Uterus (tissue), 4 donors: ENCODE measurements around the gene NUDT21. TPM values are rescaled to one million over a fixed set of nuclear protein-coding genes. Genes with fewer than 3 reads are reported as not detected.

Experiments
- DNase-seq, 2 donors: peaks; one replicate each; pipeline ENCODE4 v3.0.0-alpha.2; 2019 to 2020
- H3K27ac ChIP-seq, 2 donors: fragments of 200-600 bp; sonication (generic); 1 replicate in 1 of 2; 2 replicates in 1 of 2; pipeline ENCODE4 v1.5.1; 2016 to 2018
- H3K27me3 ChIP-seq, 2 donors: fragments of 200-600 bp; sonication (generic); one replicate each; pipeline ENCODE4 v1.5.1; 2018 to 2019; ENCODE audit warnings: control low read depth in 1 of 2
- H3K36me3 ChIP-seq, 2 donors: fragments of 200-600 bp; sonication (generic); one replicate each; pipeline ENCODE4 v1.5.1; 2019; ENCODE audit warnings: control low read depth in 1 of 2
- H3K4me1 ChIP-seq, 2 donors: fragments of 200-600 bp; sonication (generic); one replicate each; pipeline ENCODE4 v1.5.1; 2018 to 2019; ENCODE audit warnings: control low read depth in 1 of 2
- H3K4me3 ChIP-seq, 2 donors: fragments of 200-600 bp; sonication (generic); 1 replicate in 1 of 2; 2 replicates in 1 of 2; pipeline ENCODE4 v1.5.1; 2018 to 2019; ENCODE audit warnings: mild to moderate bottlenecking in 1 of 2
- H3K9me3 ChIP-seq, 2 donors: fragments of 200-600 bp; sonication (generic); one replicate each; pipeline ENCODE4 v1.5.1; 2019; ENCODE audit warnings: control low read depth in 1 of 2
- POLR2A ChIP-seq, 2 donors: fragments of 450-650 bp; IDR thresholded peaks; one replicate each; pipeline ENCODE4 v1.6.1; 2016; ENCODE audit warnings: antibody characterized with exemption in 2 of 2, mild to moderate bottlenecking in 1 of 2, moderate library complexity in 1 of 2
- intact Hi-C: fragments of 100-400 bp; cut with DNase I; formaldehyde crosslinking; loops from one replicate; pipeline ENCODE4 v1.15.1; 2023; ENCODE audit warnings: low total_unique reads
- total RNA-seq, 4 donors: library from RNA; depleted of rRNA in 3 of 4; stranded (reverse); fragments of >200 nt in 3 of 4; gene quantifications; one replicate each; pipeline versions ENCODE4 v1.1.0 to v1.2.4, GENCODE V29; 2014 to 2023
- TF ChIP-seq, protein P1 (sequence below), 4 experiments: fragments of 200-600 bp in 2 of 4; fragments of 450-650 bp in 2 of 4; sonication (generic) in 2 of 4; IDR thresholded peaks; one replicate each; pipeline ENCODE4 v1.5.1; 2016 to 2019; ENCODE audit warnings: antibody characterized with exemption in 4 of 4, mild to moderate bottlenecking in 2 of 4, moderate library complexity in 1 of 4
- donor health status: DM: yes; HTN: yes; CAD: no.

The NUDT21 gene
- total RNA-seq, 4 donors from 2014 or later: 23.1 to 184 (median 89.2) TPM

DNA sequence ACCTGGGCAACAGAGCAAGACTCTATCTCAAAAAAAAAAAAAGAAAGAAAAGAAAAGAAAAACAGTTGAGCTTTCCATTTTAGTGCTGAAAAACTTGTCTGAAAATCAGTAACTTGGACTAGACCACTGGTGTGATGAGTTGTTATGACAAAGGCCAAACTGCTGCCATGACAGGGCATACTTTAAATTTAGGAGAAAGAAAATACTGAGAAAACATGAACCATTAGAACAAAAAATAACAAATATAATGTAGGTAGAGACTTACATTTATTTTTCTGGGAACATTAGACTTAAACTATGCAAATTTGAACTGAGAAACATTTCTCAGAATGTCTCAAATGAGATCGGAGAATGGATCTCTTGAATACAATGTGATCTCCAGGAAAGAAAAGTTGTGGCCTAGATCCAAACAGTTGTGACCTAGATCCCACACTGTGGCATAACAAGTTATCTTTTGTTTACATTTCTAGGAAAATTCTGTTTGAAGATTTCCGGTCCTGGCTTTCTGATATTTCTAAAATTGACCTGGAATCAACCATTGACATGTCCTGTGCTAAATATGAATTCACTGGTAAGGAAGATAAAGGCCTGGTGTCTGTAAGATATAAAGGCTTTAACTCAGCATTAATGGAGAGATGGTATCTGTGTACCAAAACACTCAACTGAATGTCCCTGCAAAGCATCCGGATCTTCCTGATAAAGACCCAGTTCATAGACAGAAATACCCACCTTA lies 11.1 kb upstream of the NUDT21 start:
- DNase-seq: no peak
- H3K9me3 ChIP-seq: no peaks in the 10 kb centered on the region
- no peaks in the 10 kb centered on the region for H3K36me3 ChIP-seq
- no peak overlapping the region for H3K4me3 ChIP-seq
- no peaks in the 10 kb centered on the region for H3K4me1 ChIP-seq
- intact Hi-C loops: no loop called here
- H3K27ac ChIP-seq: no peak overlapping the region
- TF ChIP-seq, protein P1, sequence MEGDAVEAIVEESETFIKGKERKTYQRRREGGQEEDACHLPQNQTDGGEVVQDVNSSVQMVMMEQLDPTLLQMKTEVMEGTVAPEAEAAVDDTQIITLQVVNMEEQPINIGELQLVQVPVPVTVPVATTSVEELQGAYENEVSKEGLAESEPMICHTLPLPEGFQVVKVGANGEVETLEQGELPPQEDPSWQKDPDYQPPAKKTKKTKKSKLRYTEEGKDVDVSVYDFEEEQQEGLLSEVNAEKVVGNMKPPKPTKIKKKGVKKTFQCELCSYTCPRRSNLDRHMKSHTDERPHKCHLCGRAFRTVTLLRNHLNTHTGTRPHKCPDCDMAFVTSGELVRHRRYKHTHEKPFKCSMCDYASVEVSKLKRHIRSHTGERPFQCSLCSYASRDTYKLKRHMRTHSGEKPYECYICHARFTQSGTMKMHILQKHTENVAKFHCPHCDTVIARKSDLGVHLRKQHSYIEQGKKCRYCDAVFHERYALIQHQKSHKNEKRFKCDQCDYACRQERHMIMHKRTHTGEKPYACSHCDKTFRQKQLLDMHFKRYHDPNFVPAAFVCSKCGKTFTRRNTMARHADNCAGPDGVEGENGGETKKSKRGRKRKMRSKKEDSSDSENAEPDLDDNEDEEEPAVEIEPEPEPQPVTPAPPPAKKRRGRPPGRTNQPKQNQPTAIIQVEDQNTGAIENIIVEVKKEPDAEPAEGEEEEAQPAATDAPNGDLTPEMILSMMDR (IDR thresholded peaks at IDR 0.05): no peak
- no peak for TF ChIP-seq POLR2A (IDR thresholded peaks at IDR 0.05)
- no peaks in the 10 kb centered on the region for H3K27me3 ChIP-seq

DNA sequence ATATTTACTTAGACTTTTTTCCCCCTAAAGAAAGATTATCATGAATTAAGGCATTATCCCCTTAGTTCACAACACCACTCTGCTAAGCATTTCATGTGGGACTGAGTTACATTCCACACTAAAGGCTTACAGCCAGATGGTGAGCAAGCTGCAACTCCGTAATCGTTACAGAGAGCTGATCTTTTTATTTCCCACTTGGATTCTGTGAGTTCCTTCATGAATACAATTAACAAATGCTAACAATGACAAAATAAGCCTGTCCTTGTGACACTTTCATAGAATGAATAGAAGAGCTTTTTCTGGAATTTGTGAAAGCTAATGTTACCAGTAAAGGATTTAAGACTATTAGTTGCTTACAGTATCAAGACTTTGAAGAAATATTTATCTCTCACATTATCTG lies 9.0 kb upstream of the NUDT21 start:
- DNase-seq: no peak
- Histone ChIP-seq H3K4me1 (no peaks in the 10 kb centered on the region), H3K36me3 (no peaks in the 10 kb centered on the region), H3K27me3 (no peaks in the 10 kb centered on the region), H3K9me3 (no peaks in the 10 kb centered on the region), H3K4me3 (no peak overlapping the region), H3K27ac (no peak overlapping the region)
- no peak for TF ChIP-seq POLR2A (IDR thresholded peaks at IDR 0.05)
- TF ChIP-seq, protein P1 (IDR thresholded peaks at IDR 0.05): no peak
- intact Hi-C loops: no loop called here

DNA sequence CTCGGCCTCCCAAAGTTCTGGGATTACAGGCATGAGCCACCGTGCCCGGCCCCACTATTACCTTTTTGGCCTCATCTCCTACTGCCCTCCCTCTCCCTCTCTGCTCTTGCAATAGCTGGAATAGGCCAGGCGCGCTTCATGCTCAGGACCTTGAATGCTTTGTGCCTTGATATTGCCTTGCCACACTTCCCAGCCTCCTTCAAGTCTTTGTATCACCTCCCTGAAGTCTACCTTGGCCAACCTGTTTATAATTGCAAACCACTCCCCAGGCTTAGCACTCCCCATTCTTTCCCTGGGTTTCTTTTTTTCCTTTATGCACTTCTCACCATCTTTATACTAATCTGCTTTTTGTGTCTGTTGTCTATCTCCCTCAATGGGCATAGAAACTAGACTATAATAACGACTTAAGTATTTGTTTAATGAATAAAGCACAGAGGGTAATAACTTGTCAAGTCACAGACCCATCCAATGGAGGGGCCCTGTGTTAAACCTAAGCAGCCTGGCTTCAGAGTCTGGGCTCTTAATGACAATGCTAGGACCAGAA lies 6.9 kb upstream of the NUDT21 start:
- intact Hi-C loops: no loop called here
- no peak for TF ChIP-seq POLR2A (IDR thresholded peaks at IDR 0.05)
- TF ChIP-seq, protein P1 (IDR thresholded peaks at IDR 0.05): no peak
- no peaks in the 10 kb centered on the region for H3K9me3 ChIP-seq
- H3K27me3 ChIP-seq: no peaks in the 10 kb centered on the region
- DNase-seq: no peak
- no peaks in the 10 kb centered on the region for H3K36me3 ChIP-seq
- no peak overlapping the region for H3K4me3 ChIP-seq
- H3K4me1 ChIP-seq: peaks cover 0 to 4% of the 10 kb centered on the region in 2 donors
- H3K27ac ChIP-seq: no peak overlapping the region

DNA sequence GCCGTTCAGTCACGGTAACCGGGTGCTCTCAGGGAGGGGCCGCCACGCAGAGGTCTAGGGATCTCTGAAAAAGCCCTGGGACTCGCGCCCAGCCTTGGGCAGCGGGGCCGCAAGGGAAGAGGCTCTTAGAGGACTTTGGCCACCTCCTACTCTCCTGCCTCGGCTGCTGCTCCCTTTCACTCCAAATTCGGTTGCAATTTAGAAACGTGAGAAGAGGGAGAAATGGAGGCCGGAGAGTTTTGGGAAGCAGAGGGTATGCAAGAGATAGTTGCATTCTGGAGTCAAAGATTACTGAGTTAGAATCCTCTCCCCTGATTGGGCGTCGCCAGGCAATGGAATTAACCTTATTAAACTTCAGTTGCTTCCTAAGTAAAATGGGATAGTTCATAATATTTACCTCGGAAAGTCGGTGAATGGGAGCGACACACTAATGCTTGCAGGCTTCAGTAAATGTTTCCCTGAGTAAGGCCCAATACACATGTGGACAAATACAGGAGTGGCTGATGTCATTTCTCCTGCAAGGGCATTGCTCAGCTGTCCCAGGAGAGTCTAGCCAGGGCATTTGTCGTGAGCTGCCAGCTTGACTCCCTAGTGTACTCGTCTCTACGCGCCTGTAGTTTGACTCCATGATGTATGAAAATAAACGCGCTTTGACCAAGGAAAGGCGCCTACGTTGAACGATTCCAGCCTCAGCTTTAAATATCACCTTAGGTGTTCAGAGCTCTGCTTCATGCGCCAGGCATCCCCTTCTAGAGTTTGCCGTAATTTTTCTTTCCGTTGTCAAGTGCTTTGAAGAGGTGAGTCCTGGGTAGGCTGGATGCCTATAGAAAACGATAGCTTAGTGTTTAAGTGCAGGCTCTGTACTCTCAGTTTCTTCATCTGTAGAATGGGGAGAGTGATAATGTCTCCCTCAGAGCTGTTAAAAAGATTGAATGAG lies 889 bp upstream of the NUDT21 start:
- no peak for DNase-seq
- intact Hi-C loops: no loop called here
- H3K4me1 ChIP-seq: peaks cover 10 to 14% of the 10 kb centered on the region in 2 donors
- TF ChIP-seq, protein P1 (IDR thresholded peaks at IDR 0.05): no peak
- no peak for TF ChIP-seq POLR2A (IDR thresholded peaks at IDR 0.05)
- no peaks in the 10 kb centered on the region for H3K27me3 ChIP-seq
- peak overlapping the region; percentile 59 to 66 for H3K27ac ChIP-seq
- no peaks in the 10 kb centered on the region for H3K9me3 ChIP-seq
- no peaks in the 10 kb centered on the region for H3K36me3 ChIP-seq
- peak overlapping the region; percentile 87 to 98 for H3K4me3 ChIP-seq
